MM.1S (cell line): Measurements from ENCODE around the gene CX3CL1.

ENCODE experiments used
- DNase-seq: peaks from one replicate; pipeline ENCODE4 v3.0.0-alpha.2; 2015
- H2AFZ ChIP-seq: fragments of 300-600 bp; sonication (generic); 2 replicates; pipeline ENCODE4 v1.6.0; 2016; ENCODE audit warnings: antibody characterized with exemption, low read length
- H3F3A ChIP-seq: fragments of 300-600 bp; sonication (generic); 2 replicates; pipeline ENCODE4 v1.6.1; 2016; ENCODE audit warnings: mild to moderate bottlenecking, antibody characterized with exemption, low read length, moderate library complexity, mixed read lengths; ENCODE audit not compliant: insufficient read depth
- H3K27ac ChIP-seq: fragments of 300-600 bp; sonication (generic); 2 replicates; pipeline ENCODE4 v1.5.1; 2016; ENCODE audit warnings: mild to moderate bottlenecking, low read length
- H3K27me3 ChIP-seq: fragments of 300-600 bp; sonication (generic); replicated peaks from 2 replicates; pipeline ENCODE4 v1.6.0; 2016; ENCODE audit warnings: low read length; ENCODE audit not compliant: insufficient read depth
- H3K36me3 ChIP-seq: fragments of 300-600 bp; sonication (generic); replicated peaks from 2 replicates; pipeline ENCODE4 v1.6.1; 2016; ENCODE audit warnings: mild to moderate bottlenecking, low read length, mixed read lengths; ENCODE audit not compliant: insufficient read depth
- H3K4me1 ChIP-seq: fragments of 300-600 bp; sonication (generic); 2 replicates; pipeline ENCODE4 v1.6.1; 2016; ENCODE audit warnings: low read length, mixed read lengths
- H3K4me2 ChIP-seq: fragments of 300-600 bp; sonication (generic); 2 replicates; pipeline ENCODE4 v1.6.0; 2016; ENCODE audit warnings: low read depth, low read length
- H3K4me3 ChIP-seq: fragments of 300-600 bp; sonication (generic); 2 replicates; pipeline ENCODE4 v1.5.1; 2016; ENCODE audit warnings: low read length, mixed read lengths
- H3K79me2 ChIP-seq: fragments of 300-600 bp; sonication (generic); 2 replicates; pipeline ENCODE4 v1.6.1; 2016; ENCODE audit warnings: mixed run types, low read length, mixed read lengths
- H3K9ac ChIP-seq: fragments of 300-600 bp; sonication (generic); 2 replicates; pipeline ENCODE4 v1.6.1; 2016; ENCODE audit warnings: low read length, mixed read lengths
- H3K9me2 ChIP-seq: fragments of 300-600 bp; sonication (generic); replicated peaks from 2 replicates; pipeline ENCODE4 v1.6.1; 2016; ENCODE audit warnings: mild to moderate bottlenecking, low read length, mixed read lengths; ENCODE audit not compliant: insufficient read depth
- H3K9me3 ChIP-seq: fragments of 300-600 bp; sonication (generic); replicated peaks from 2 replicates; pipeline ENCODE4 v1.6.1; 2016; ENCODE audit warnings: mild to moderate bottlenecking, low read length, mixed read lengths; ENCODE audit not compliant: insufficient read depth
- H4K20me1 ChIP-seq: fragments of 300-600 bp; sonication (generic); 2 replicates; pipeline ENCODE4 v1.6.1; 2016; ENCODE audit warnings: mild to moderate bottlenecking, low read length, moderate library complexity, mixed read lengths; ENCODE audit not compliant: insufficient read depth
- CTCF ChIP-seq: fragments of 300-600 bp; sonication (generic); IDR thresholded peaks from 2 replicates; pipeline ENCODE4 v1.5.1; 2016; ENCODE audit warnings: antibody characterized with exemption, low read length, mixed read lengths
- EZH2 ChIP-seq: fragments of 300-600 bp; sonication (generic); optimal IDR thresholded peaks from 2 replicates; pipeline ENCODE3; 2017; ENCODE audit warnings: low read depth, mild to moderate bottlenecking, antibody characterized with exemption, low read length, mixed read lengths
- EZH2phosphoT487 ChIP-seq: fragments of 300-600 bp; sonication (generic); IDR thresholded peaks from 2 replicates; pipeline ENCODE4 v1.6.1; 2018; ENCODE audit warnings: antibody characterized with exemption, low read length

CX3CL1 gene

DNA sequence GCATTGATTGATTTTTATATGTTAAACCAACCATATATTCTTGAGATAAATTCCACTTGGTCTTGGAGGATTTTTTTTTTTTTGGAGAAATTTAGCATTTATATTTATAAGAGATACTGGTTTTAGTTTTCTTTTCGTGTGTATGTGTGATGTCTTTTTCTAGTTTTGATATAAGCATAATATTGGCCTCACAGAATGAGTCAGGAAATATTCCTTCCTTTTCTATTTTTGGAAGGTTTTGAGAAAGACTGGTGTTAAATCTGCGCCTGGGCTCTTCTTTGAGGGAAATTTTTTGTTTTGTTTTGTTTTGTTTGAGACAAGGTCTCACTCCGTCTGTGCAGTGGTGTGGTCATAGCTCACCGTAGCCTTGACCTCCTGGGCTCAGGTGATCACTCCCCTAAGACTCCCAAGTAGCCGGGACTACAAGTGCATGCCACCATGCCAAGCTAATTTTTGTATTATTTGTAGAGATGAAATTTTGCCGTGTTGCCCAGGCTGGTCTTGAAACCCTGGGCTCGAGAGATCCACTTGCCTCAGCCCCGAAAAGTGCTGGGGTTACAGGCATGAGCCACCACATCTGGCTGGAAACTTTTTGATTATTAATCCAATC, 42.5 kb upstream of the CX3CL1 start:
- Histone ChIP-seq H3K9me2 (no peaks in the 10 kb centered on the region), H3F3A (0 out of 2 replicates have a peak, but pooled peaks cover 6% of the 10 kb centered on the region), H3K4me1 (no peaks in the 10 kb centered on the region), H3K27me3 (no peaks in the 10 kb centered on the region), H2AFZ (no peak overlapping the region), H4K20me1 (no peaks in the 10 kb centered on the region), H3K4me3 (no peak overlapping the region), H3K27ac (no peak overlapping the region), H3K9me3 (no peaks in the 10 kb centered on the region), H3K9ac (no peak overlapping the region), H3K36me3 (no peaks in the 10 kb centered on the region), H3K79me2 (no peaks in the 10 kb centered on the region), H3K4me2 (no peak overlapping the region)
- DNase-seq: no peak
- no peak for TF ChIP-seq EZH2phosphoT487
- no peak for TF ChIP-seq CTCF
- TF ChIP-seq EZH2: no peak

- H2AFZ ChIP-seq: no peak overlapping the region
- no peaks in the 10 kb centered on the region for H3F3A ChIP-seq
- no peaks in the 10 kb centered on the region for H3K36me3 ChIP-seq
- no peak overlapping the region for H3K4me2 ChIP-seq
- no peaks in the 10 kb centered on the region for H4K20me1 ChIP-seq
- H3K4me3 ChIP-seq: no peak overlapping the region
- no peaks in the 10 kb centered on the region for H3K27me3 ChIP-seq
- H3K27ac ChIP-seq: no peak overlapping the region
- H3K9ac ChIP-seq: no peak overlapping the region
- TF ChIP-seq EZH2phosphoT487: no peak
- TF ChIP-seq CTCF: no peak
- TF ChIP-seq EZH2: no peak
- H3K4me1 ChIP-seq: no peaks in the 10 kb centered on the region
- H3K9me3 ChIP-seq: no peaks in the 10 kb centered on the region
- H3K79me2 ChIP-seq: no peaks in the 10 kb centered on the region
- H3K9me2 ChIP-seq: no peaks in the 10 kb centered on the region
- DNase-seq: no peak
Observed at GRCh38 chr16:57331355-57331754, 40.9 kb upstream of the CX3CL1 start.

- H3K27me3 ChIP-seq: no peaks in the 10 kb centered on the region
- H4K20me1 ChIP-seq: no peaks in the 10 kb centered on the region
- H3K9me3 ChIP-seq: no peaks in the 10 kb centered on the region
- no peak for TF ChIP-seq EZH2
- no peak for TF ChIP-seq EZH2phosphoT487
- TF ChIP-seq CTCF: no peak
- no peaks in the 10 kb centered on the region for H3K9me2 ChIP-seq
- H3K9ac ChIP-seq: no peak overlapping the region
- DNase-seq: no peak
- H3K27ac ChIP-seq: no peak overlapping the region
- H3K4me2 ChIP-seq: no peak overlapping the region
- no peaks in the 10 kb centered on the region for H3F3A ChIP-seq
- H3K4me3 ChIP-seq: no peak overlapping the region
- no peaks in the 10 kb centered on the region for H3K79me2 ChIP-seq
- H3K4me1 ChIP-seq: no peaks in the 10 kb centered on the region
- H2AFZ ChIP-seq: no peak overlapping the region
- H3K36me3 ChIP-seq: no peaks in the 10 kb centered on the region
Observed at GRCh38 chr16:57333402-57333801, 38.9 kb upstream of the CX3CL1 start.
